ENCODE results near the gene BMPR1B. TPM values are rescaled to one million over a fixed set of nuclear protein-coding genes. Genes with fewer than 3 reads are reported as not detected.

BMPR1B gene
- total RNA-seq, 1 experiment from 2014 or later, result not detected

DNA sequence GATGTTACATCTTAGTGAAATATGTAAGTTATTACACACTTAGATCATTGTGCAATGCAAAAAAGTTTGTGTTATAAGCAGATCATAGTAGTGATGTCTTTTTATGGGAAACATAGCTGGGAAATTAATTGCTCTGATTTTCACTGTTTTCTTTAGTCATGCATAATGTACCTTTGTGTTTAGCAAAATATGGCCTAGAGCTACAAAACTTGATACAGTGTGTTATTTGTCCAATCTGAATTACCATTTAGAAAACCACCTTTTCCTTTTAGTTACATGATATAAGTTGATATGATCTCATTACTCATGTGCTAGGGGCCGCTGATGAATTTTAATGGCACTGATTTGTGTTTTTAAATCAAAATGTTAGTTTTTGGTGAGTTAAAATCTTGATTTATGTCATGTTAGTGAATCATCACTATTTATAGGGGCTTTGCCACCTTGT lies 2.0 kb downstream of the BMPR1B start:
- BruUV-seq (replicated peaks), result no TSS peak
- no peaks in the 10 kb centered on the region for H4K20me1 ChIP-seq (ENCODE audit: insufficient read depth)
- ChIA-PET POLR2A (no interaction called here), RAD21 (ENCODE audit: low non-redundant PET in 1 of 2, low total read pairs in 2 of 2, uncharacterized antibody in 2 of 2, unreplicated experiment in 2 of 2) (no interaction called here), CTCF (no interaction called here)
- no peaks in the 10 kb centered on the region for H3K9me2 ChIP-seq (ENCODE audit: insufficient read depth)
- H3K27ac ChIP-seq (ENCODE audit: low read depth, low read length), result no peak overlapping the region
- ATAC-seq (no peak), DNase-seq (ENCODE audit: low read depth, low spot score) (no peak)
- no peaks in the 10 kb centered on the region for H3K27me3 ChIP-seq (ENCODE audit: insufficient read depth, low read length)
- no peaks in the 10 kb centered on the region for H3K4me1 ChIP-seq (ENCODE audit: control insufficient read depth in 1 of 2, insufficient read depth in 2 of 2, low read length in 2 of 2)
- no peak overlapping the region for H3K4me3 ChIP-seq (replicated peaks in 1 of 2; ENCODE audit: low read depth in 1 of 2, low read length in 2 of 2)
- no peaks in the 10 kb centered on the region for H3K36me3 ChIP-seq (ENCODE audit: control insufficient read depth in 1 of 2, insufficient read depth in 2 of 2, low read length in 2 of 2)
- H3K9ac ChIP-seq (ENCODE audit: low read length), result no peak overlapping the region
- H3K79me2 ChIP-seq (ENCODE audit: insufficient read depth, low read length), result no peaks in the 10 kb centered on the region
- TF ChIP-seq, protein P1, sequence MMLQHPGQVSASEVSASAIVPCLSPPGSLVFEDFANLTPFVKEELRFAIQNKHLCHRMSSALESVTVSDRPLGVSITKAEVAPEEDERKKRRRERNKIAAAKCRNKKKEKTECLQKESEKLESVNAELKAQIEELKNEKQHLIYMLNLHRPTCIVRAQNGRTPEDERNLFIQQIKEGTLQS (IDR thresholded peaks at IDR 0.05), result no peak
- TF ChIP-seq POLR2A (IDR thresholded peaks at IDR 0.05; ENCODE audit: borderline replicate concordance, extremely low read depth, insufficient read depth, insufficient read length) (no peak), SP1 (IDR thresholded peaks at IDR 0.05; ENCODE audit: low read depth) (no peak), ELF1 (IDR thresholded peaks at IDR 0.05; ENCODE audit: borderline replicate concordance, low read depth) (no peak), EZH2phosphoT487 (IDR thresholded peaks at IDR 0.05; ENCODE audit: borderline replicate concordance) (no peak), FOSL1 (IDR thresholded peaks at IDR 0.05; ENCODE audit: low read depth) (no peak), SRF (IDR thresholded peaks at IDR 0.05; ENCODE audit: low read depth) (no peak), SIN3A (IDR thresholded peaks at IDR 0.05; ENCODE audit: low read depth) (no peak), EZH2 (IDR thresholded peaks at IDR 0.05) (no peak), EGR1 (IDR thresholded peaks at IDR 0.05; ENCODE audit: low read depth) (no peak), RAD21 (IDR thresholded peaks at IDR 0.05; ENCODE audit: low read depth) (no peak)
- TF ChIP-seq, protein P2, sequence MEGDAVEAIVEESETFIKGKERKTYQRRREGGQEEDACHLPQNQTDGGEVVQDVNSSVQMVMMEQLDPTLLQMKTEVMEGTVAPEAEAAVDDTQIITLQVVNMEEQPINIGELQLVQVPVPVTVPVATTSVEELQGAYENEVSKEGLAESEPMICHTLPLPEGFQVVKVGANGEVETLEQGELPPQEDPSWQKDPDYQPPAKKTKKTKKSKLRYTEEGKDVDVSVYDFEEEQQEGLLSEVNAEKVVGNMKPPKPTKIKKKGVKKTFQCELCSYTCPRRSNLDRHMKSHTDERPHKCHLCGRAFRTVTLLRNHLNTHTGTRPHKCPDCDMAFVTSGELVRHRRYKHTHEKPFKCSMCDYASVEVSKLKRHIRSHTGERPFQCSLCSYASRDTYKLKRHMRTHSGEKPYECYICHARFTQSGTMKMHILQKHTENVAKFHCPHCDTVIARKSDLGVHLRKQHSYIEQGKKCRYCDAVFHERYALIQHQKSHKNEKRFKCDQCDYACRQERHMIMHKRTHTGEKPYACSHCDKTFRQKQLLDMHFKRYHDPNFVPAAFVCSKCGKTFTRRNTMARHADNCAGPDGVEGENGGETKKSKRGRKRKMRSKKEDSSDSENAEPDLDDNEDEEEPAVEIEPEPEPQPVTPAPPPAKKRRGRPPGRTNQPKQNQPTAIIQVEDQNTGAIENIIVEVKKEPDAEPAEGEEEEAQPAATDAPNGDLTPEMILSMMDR (IDR thresholded peaks at IDR 0.05 in 2 of 3, conservative IDR thresholded peaks at IDR 0.05 in 1 of 3; ENCODE audit: borderline replicate concordance in 1 of 3, insufficient read depth in 1 of 3, low read depth in 2 of 3, low read length in 2 of 3), result no peak
- no peaks in the 10 kb centered on the region for H3K9me3 ChIP-seq (ENCODE audit: control insufficient read depth in 1 of 2, insufficient read depth in 1 of 2, low read depth in 1 of 2, low read length in 2 of 2)
- intact Hi-C loops (cut with micrococcal nuclease), result no loop called here
- H2AFZ ChIP-seq (ENCODE audit: low read depth, low read length, poor library complexity, severe bottlenecking), result no peak overlapping the region
- no peak overlapping the region for H3K4me2 ChIP-seq (ENCODE audit: low read length)

Measured in HCT116 (cell line).